PC-3 (cell line): Measurements from ENCODE around the gene SALL2. TPM values are rescaled to one million over a fixed set of nuclear protein-coding genes. Genes with fewer than 3 reads are reported as not detected.

Experiments
- ATAC-seq: fragments of 200-7000 bp; cut with Tn5 transposase; 2 replicates; pipeline ENCODE4 v1.9.1; 2020; ENCODE audit warnings: mild to moderate bottlenecking, moderate library complexity
- BruUV-seq: library from RNA; stranded (reverse); fragments of 400-500 nt; replicated peaks from 2 replicates; lab custom pipeline; 2021; lab: Mats Ljungman, UMichigan
- CTCF ChIA-PET: fragments of 300-600 bp; sonication (Branson Sonifier 250); formaldehyde crosslinking; loops from one replicate; lab custom pipeline; 2022; ENCODE audit warnings: antibody characterized with exemption; lab: Charles Lee
- POLR2A ChIA-PET: fragments of 300-600 bp; sonication (Branson Sonifier 250); formaldehyde crosslinking; loops from one replicate; lab custom pipeline; 2022; ENCODE audit warnings: antibody characterized with exemption; ENCODE audit not compliant: unreplicated experiment; lab: Charles Lee
- DNase-seq: peaks from one replicate; pipeline ENCODE4 v3.0.0-alpha.2; 2015
- H2AFZ ChIP-seq: fragments of 300-600 bp; sonication (generic); 2 replicates; pipeline ENCODE4 v1.6.0; 2016; ENCODE audit warnings: antibody characterized with exemption, low read length
- H3F3A ChIP-seq: fragments of 300-600 bp; sonication (generic); one replicate; pipeline ENCODE4 v1.6.0; 2017; ENCODE audit warnings: antibody characterized with exemption, low read length, control low read depth, mild to moderate bottlenecking; ENCODE audit not compliant: unreplicated experiment
- H3K27ac ChIP-seq: fragments of 300-600 bp; sonication (generic); 2 replicates; pipeline ENCODE4 v1.5.1; 2016; ENCODE audit warnings: mild to moderate bottlenecking, low read length
- H3K27me3 ChIP-seq: fragments of 300-600 bp; sonication (generic); 2 replicates; pipeline ENCODE4 v1.6.1; 2016; ENCODE audit warnings: low read length, mixed read lengths
- H3K36me3 ChIP-seq: fragments of 300-600 bp; sonication (generic); 2 replicates; pipeline ENCODE4 v1.6.1; 2016; ENCODE audit warnings: low read depth, mixed run types, low read length, mixed read lengths
- H3K4me1 ChIP-seq: fragments of 300-600 bp; sonication (generic); 2 replicates; pipeline ENCODE4 v1.5.1; 2016; ENCODE audit warnings: low read length; ENCODE audit not compliant: insufficient read depth
- H3K4me2 ChIP-seq: fragments of 300-600 bp; sonication (generic); 2 replicates; pipeline ENCODE4 v1.6.0; 2016; ENCODE audit warnings: low read length
- H3K4me3 ChIP-seq: fragments of 300-600 bp; sonication (generic); 2 replicates; pipeline ENCODE4 v1.5.1; 2016; ENCODE audit warnings: mild to moderate bottlenecking, low read length, mixed read lengths
- H3K79me2 ChIP-seq: fragments of 300-600 bp; sonication (generic); 2 replicates; pipeline ENCODE4 v1.6.1; 2017; ENCODE audit warnings: low read length, mixed read lengths
- H3K9ac ChIP-seq: fragments of 300-600 bp; sonication (generic); 2 replicates; pipeline ENCODE4 v1.6.0; 2016; ENCODE audit warnings: mild to moderate bottlenecking, low read length
- H3K9me2 ChIP-seq: fragments of 300-600 bp; sonication (generic); replicated peaks from 2 replicates; pipeline ENCODE4 v1.6.1; 2016; ENCODE audit warnings: mixed run types, low read length, mixed read lengths
- H3K9me3 ChIP-seq: fragments of 300-600 bp; sonication (generic); 2 replicates; pipeline ENCODE4 v1.6.1; 2016; ENCODE audit warnings: low read length, mixed read lengths
- H4K20me1 ChIP-seq: fragments of 300-600 bp; sonication (generic); 2 replicates; pipeline ENCODE4 v1.6.1; 2016; ENCODE audit warnings: low read length, mixed read lengths
- EZH2 ChIP-seq: fragments of 300-600 bp; sonication (generic); IDR thresholded peaks from one replicate; pipeline ENCODE4 v1.6.1; 2017; ENCODE audit warnings: antibody characterized with exemption, mild to moderate bottlenecking, low read length; ENCODE audit not compliant: unreplicated experiment
- EZH2phosphoT487 ChIP-seq: fragments of 300-600 bp; sonication (generic); IDR thresholded peaks from 2 replicates; pipeline ENCODE4 v1.6.1; 2018; ENCODE audit warnings: mild to moderate bottlenecking, antibody characterized with exemption, low read length, borderline replicate concordance
- intact Hi-C: fragments of 100-400 bp; cut with micrococcal nuclease; formaldehyde crosslinking; loops from 2 replicates; pipeline ENCODE4 v1.9.0; 2023
- total RNA-seq: library from RNA; depleted of rRNA; stranded (reverse); fragments of >200 nt; gene quantifications from 2 replicates; pipeline ENCODE4 v1.2.3, GENCODE V29; 2014
- TF ChIP-seq, protein P1 (sequence below): fragments of 300-600 bp; sonication (generic); conservative IDR thresholded peaks from 2 replicates; pipeline ENCODE4 v1.5.1; 2017; ENCODE audit warnings: antibody characterized with exemption, low read depth, mild to moderate bottlenecking, low read length

SALL2 gene
- total RNA-seq, 1 experiment from 2014 or later, result 4.1 TPM

DNA sequence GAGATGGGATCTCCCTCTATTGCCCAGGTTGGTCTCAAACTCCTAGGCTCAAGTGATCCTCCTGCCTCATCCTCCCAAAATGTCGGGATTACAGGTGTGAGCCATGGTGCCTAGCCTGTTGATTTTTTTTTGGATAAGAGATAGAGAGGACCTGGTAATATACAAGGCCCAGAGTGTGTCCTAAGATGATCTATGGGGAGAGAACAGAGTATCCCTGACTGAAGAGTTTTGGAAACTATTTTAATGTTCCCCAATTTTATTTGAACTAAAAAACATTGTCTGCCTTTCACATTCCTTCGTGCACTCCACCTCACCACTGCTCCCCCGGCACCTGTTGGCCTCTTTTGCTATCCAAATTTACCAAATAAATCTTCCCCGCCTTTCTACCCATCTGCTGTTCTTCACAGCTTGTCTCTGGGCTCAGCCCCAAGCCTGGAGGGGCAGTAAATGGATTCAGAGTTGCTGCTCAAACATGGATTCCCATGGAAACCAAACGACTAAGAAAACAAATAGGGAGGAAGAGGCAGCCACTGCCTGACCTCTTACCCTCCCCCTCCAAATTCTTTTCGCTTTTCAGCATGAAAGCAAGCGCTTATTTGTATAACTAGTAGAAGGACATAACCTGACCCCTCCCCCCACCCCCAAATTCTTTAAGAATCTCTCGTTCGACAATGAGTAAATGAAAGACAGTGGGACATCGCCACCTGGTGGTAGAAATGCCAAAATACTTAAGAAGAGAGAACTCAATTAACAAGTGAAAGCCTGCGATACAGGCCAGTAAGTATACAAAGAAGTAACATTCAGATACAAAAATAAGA is 31.1 kb upstream of the SALL2 start:
- CTCF ChIA-PET, result interaction anchor here (0.8 to 1.9 kb wide), 2 partner anchors 46 to 59 kb away, joined by 14 to 19 read pairs; partner anchors contain the start of gene METTL3
- peaks cover 4% of the 10 kb centered on the region; the same call in 1 of the 2 replicates for H3K4me1 ChIP-seq
- H3K4me3 ChIP-seq, result peak overlapping the region; percentile 56
- intact Hi-C loops, result loop anchor here (1.0 to 5.0 kb wide), 5 partner anchors 31 to 101 kb away; partner anchors contain the start of genes CHD8, METTL3, SALL2 and TOX4
- no peaks in the 10 kb centered on the region for H3F3A ChIP-seq
- no peaks in the 10 kb centered on the region for H4K20me1 ChIP-seq
- no peaks in the 10 kb centered on the region for H3K36me3 ChIP-seq
- no peaks in the 10 kb centered on the region for H3K9me3 ChIP-seq
- H3K9me2 ChIP-seq, result no peaks in the 10 kb centered on the region
- H3K9ac ChIP-seq, result no peak overlapping the region
- peak overlapping the region; percentile 86 for H3K4me2 ChIP-seq
- DNase-seq (peak; percentile 96), ATAC-seq (peak; percentile 85)
- POLR2A ChIA-PET, result interaction anchor here (0.6 kb wide), 1 partner anchor 59 kb away, joined by 3 read pairs; no protein-coding TSS in a partner anchor
- no peaks in the 10 kb centered on the region for H3K79me2 ChIP-seq
- no TSS peak for BruUV-seq
- H2AFZ ChIP-seq, result peak overlapping the region; percentile 84
- H3K27me3 ChIP-seq, result no peaks in the 10 kb centered on the region
- TF ChIP-seq EZH2phosphoT487 (no peak), EZH2 (no peak)
- TF ChIP-seq, protein P1, sequence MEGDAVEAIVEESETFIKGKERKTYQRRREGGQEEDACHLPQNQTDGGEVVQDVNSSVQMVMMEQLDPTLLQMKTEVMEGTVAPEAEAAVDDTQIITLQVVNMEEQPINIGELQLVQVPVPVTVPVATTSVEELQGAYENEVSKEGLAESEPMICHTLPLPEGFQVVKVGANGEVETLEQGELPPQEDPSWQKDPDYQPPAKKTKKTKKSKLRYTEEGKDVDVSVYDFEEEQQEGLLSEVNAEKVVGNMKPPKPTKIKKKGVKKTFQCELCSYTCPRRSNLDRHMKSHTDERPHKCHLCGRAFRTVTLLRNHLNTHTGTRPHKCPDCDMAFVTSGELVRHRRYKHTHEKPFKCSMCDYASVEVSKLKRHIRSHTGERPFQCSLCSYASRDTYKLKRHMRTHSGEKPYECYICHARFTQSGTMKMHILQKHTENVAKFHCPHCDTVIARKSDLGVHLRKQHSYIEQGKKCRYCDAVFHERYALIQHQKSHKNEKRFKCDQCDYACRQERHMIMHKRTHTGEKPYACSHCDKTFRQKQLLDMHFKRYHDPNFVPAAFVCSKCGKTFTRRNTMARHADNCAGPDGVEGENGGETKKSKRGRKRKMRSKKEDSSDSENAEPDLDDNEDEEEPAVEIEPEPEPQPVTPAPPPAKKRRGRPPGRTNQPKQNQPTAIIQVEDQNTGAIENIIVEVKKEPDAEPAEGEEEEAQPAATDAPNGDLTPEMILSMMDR, result peak; percentile 92
- H3K27ac ChIP-seq, result no peak overlapping the region

DNA sequence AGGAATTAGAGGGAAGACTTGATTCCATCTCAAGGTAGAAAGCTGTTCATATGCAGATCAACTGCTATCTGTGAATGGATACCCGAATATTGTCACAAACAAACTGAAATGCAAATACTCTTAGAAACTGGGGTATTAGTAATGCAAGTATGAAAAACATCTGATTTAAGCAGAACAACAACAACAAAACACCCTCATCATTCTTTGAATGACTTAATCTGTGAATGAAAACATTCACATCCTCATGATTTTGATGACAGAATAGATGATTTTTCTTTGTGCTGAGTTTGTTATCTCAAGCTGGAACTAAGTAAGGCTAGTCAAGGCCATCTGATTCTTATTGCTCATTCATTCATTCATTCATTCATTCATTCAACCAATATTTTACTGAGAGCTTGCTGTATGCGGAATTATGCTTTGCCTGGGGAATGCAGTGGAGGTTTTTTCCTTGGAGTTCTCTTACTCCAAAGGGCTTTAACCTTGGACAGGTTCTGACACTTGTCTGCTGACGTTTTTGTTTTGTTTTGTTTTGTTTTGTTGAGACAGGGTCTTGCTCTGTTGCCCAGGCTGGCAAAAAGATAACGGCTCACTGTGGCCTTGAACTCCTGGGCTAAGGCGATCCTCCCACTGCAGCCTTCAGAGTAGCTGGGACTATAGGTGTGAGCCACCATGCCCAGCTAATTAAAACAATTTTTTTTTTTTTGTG is 30.4 kb upstream of the SALL2 start:
- H3K27ac ChIP-seq, result no peak overlapping the region
- peak overlapping the region; percentile 84; the same call in 1 of the 2 replicates for H2AFZ ChIP-seq
- no peaks in the 10 kb centered on the region for H3K36me3 ChIP-seq
- TF ChIP-seq, protein P1, result no peak
- TF ChIP-seq EZH2 (no peak), EZH2phosphoT487 (no peak)
- H3K4me3 ChIP-seq, result no peak overlapping the region
- no peak overlapping the region for H3K4me2 ChIP-seq
- H3K27me3 ChIP-seq, result no peaks in the 10 kb centered on the region
- H3K4me1 ChIP-seq, result peaks cover 4% of the 10 kb centered on the region; the same call in 1 of the 2 replicates
- no peaks in the 10 kb centered on the region for H3K9me2 ChIP-seq
- BruUV-seq, result no TSS peak
- H3K9me3 ChIP-seq, result no peaks in the 10 kb centered on the region
- ATAC-seq (no peak), DNase-seq (no peak)
- no peaks in the 10 kb centered on the region for H3K79me2 ChIP-seq
- H4K20me1 ChIP-seq, result no peaks in the 10 kb centered on the region
- H3F3A ChIP-seq, result no peaks in the 10 kb centered on the region
- no peak overlapping the region for H3K9ac ChIP-seq
- ChIA-PET CTCF (interaction anchor here (0.8 to 1.9 kb wide), 2 partner anchors 45 to 58 kb away, joined by 14 to 19 read pairs; partner anchors contain the start of gene METTL3), POLR2A (interaction anchor here (0.6 kb wide), 1 partner anchor 58 kb away, joined by 3 read pairs; no protein-coding TSS in a partner anchor)
- intact Hi-C loops, result loop anchor here (1.0 to 5.0 kb wide), 5 partner anchors 30 to 100 kb away; partner anchors contain the start of genes CHD8, METTL3, SALL2 and TOX4
